Small intestine (tissue), 7 donors: ENCODE measurements around the gene PIK3CG. TPM values are rescaled to one million over a fixed set of nuclear protein-coding genes. Genes with fewer than 3 reads are reported as not detected.
"Not testable (repeated sequence)": the region's sequence is repeated elsewhere in the genome, so short reads cannot be mapped to it uniquely, and the experiment has no call there.

Experiments
- DNase-seq, 2 donors: peaks; one replicate each; pipeline versions ENCODE4 v3.0.0 to v3.0.0-alpha.2; 2013
- FAIRE-seq: peaks from 2 replicates; lab custom pipeline; 2012; peaks lifted over from hg19 to GRCh38; lab: Jason Lieb, UNC
- H3K27ac ChIP-seq, 3 donors: one replicate each; pipeline ENCODE4 v1.5.1; 2013; ENCODE audit warnings: low read length in 2 of 3, mild to moderate bottlenecking in 2 of 3, control low read depth in 1 of 3, inconsistent platforms in 1 of 3, low read depth in 1 of 3, moderate library complexity in 1 of 3
- H3K27me3 ChIP-seq, 3 donors: one replicate each; pipeline ENCODE4 v1.6.1; 2013; ENCODE audit warnings: low read length in 3 of 3, inconsistent platforms in 1 of 3; ENCODE audit not compliant: control insufficient read depth in 3 of 3, insufficient read depth in 3 of 3
- H3K36me3 ChIP-seq, 3 donors: one replicate each; pipeline ENCODE4 v1.6.1; 2013; ENCODE audit warnings: low read length in 3 of 3, inconsistent platforms in 1 of 3, low read depth in 1 of 3, mild to moderate bottlenecking in 1 of 3, moderate library complexity in 1 of 3; ENCODE audit not compliant: control insufficient read depth in 3 of 3, insufficient read depth in 2 of 3
- H3K4me1 ChIP-seq, 3 donors: one replicate each; pipeline ENCODE4 v1.6.1; 2013; ENCODE audit warnings: low read length in 2 of 3, inconsistent platforms in 1 of 3, low read depth in 1 of 3, mild to moderate bottlenecking in 1 of 3, moderate library complexity in 1 of 3; ENCODE audit not compliant: control insufficient read depth in 3 of 3, insufficient read depth in 2 of 3
- H3K4me3 ChIP-seq, 3 donors: one replicate each; pipeline ENCODE4 v1.5.1; 2013; ENCODE audit warnings: low read length in 3 of 3, control low read depth in 1 of 3, inconsistent platforms in 1 of 3, low read depth in 1 of 3, mild to moderate bottlenecking in 1 of 3, moderate library complexity in 1 of 3
- H3K9me3 ChIP-seq, 2 donors: one replicate each; pipeline ENCODE4 v1.6.1; 2013; ENCODE audit warnings: low read depth in 1 of 2, low read length in 1 of 2; ENCODE audit not compliant: control insufficient read depth in 2 of 2, insufficient read depth in 1 of 2
- WGBS, 3 donors: extraction: QIAGEN DNeasy Blood & Tissue Kit; methylation state at CpG; one replicate each; pipeline ENCODE4 v1.1.7; 2013; 5-methylcytosine and 5-hydroxymethylcytosine counted together
- polyA plus RNA-seq, 4 donors: library from polyadenylated mRNA; stranded (reverse) in 3 of 4; unstranded in 1 of 4; fragments of 200-250 nt in 3 of 4; fragments of 120-200 nt in 1 of 4; gene quantifications; one replicate each; pipeline versions ENCODE4 v1.2.1 to v1.2.3, GENCODE V29; 2013
- donor health status: healthy with polysubstance abuse.
- donor health status: control.
- donor health status: control.
- donor health status: Bipolar disorder and iron deficiency.
- donor health status: healthy.

PIK3CG gene
- polyA plus RNA-seq, 4 donors, result 1.1 to 2.3 (median 1.1) TPM

- no peak for DNase-seq
- FAIRE-seq, result no peak
- H3K4me1 ChIP-seq, result no peaks in the 10 kb centered on the region
- H3K4me3 ChIP-seq, result no peak overlapping the region
- WGBS, 3 donors, result 63 to 92% (median 64%) methylated on average over 1 of the region's 1 CpG
- no peaks in the 10 kb centered on the region for H3K36me3 ChIP-seq
- no peaks in the 10 kb centered on the region for H3K27me3 ChIP-seq
- no peaks in the 10 kb centered on the region for H3K9me3 ChIP-seq
- H3K27ac ChIP-seq, result no peak overlapping the region
These were observed 16.1 kb upstream of the PIK3CG start for GRCh38 chr7:106848851-106849442.

- FAIRE-seq, H3K9me3 ChIP-seq, H3K27me3 ChIP-seq, H3K4me1 ChIP-seq, DNase-seq, H3K27ac ChIP-seq, H3K36me3 ChIP-seq, H3K4me3 ChIP-seq: not testable (repeated sequence)
- WGBS, 3 donors, result 89 to 94% (median 92%) methylated on average over 7 of the region's 7 CpGs
These were observed 13.4 kb upstream of the PIK3CG start for GRCh38 chr7:106851632-106852031.

GRCh38 chr7:106853250-106853908, 11.7 kb upstream of the PIK3CG start:
- WGBS, 3 donors, result 73 to 81% (median 75%) methylated on average over 9 of the region's 9 CpGs

DNA sequence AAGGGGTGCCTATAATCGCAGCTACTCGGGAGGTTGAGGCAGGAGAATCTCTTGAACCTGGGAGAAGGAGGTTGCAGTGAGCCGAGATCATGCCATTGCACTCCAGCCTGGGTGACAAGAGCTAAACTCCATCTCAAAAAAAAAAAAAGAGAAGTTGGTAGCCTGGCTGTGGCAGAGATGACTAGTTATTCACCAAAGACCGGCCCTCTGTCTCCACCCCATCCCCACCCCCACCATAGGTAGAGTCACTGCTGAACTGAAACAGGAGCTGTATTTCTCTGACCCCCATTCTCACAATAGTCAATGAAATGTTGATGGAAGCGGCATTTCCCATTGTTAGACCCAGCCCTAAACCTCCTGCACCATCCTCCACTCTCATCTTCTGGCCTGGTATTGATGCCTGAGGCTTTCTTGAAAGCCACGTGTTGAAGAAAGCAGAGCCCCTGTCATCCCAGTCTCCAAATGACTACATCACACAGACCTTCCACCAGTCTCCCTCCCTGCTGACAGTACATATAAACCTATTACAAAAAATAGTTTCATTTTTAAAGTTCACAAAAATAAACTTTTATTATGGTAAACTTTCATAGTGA, 9.4 kb upstream of the PIK3CG start:
- H3K4me3 ChIP-seq, result no peak overlapping the region
- H3K4me1 ChIP-seq, result peaks cover 0 to 8% (median 0%) of the 10 kb centered on the region in 3 donors
- FAIRE-seq (no peak), DNase-seq (no peak)
- H3K36me3 ChIP-seq, result no peaks in the 10 kb centered on the region
- peaks cover 0 to 10% of the 10 kb centered on the region in 2 donors for H3K9me3 ChIP-seq
- no peaks in the 10 kb centered on the region for H3K27me3 ChIP-seq
- 79 to 95% (median 83%) methylated on average over 6 of the region's 6 CpGs for WGBS, 3 donors
- H3K27ac ChIP-seq, result no peak overlapping the region

More at GRCh38 chr7:106853250-106853908, 11.7 kb upstream of the PIK3CG start:
- no peak overlapping the region for H3K4me3 ChIP-seq
- no peaks in the 10 kb centered on the region for H3K4me1 ChIP-seq
- H3K9me3 ChIP-seq, result peaks cover 0 to 3% of the 10 kb centered on the region in 2 donors
- FAIRE-seq (no peak), DNase-seq (no peak)
- H3K36me3 ChIP-seq, result no peaks in the 10 kb centered on the region
- H3K27ac ChIP-seq, result no peak overlapping the region
- no peaks in the 10 kb centered on the region for H3K27me3 ChIP-seq

- DNase-seq (peak; percentile 69 to 71), FAIRE-seq (no peak)
- 55 to 70% (median 66%) methylated on average over 10 of the region's 10 CpGs for WGBS, 3 donors
- Histone ChIP-seq H3K9me3 (peaks cover 0 to 10% of the 10 kb centered on the region in 2 donors), H3K27me3 (no peaks in the 10 kb centered on the region), H3K4me3 (no peak overlapping the region), H3K4me1 (peaks cover 0 to 8% (median 4%) of the 10 kb centered on the region in 3 donors), H3K36me3 (no peaks in the 10 kb centered on the region), H3K27ac (no peak overlapping the region)
These were observed 6.2 kb upstream of the PIK3CG start for GRCh38 chr7:106858618-106859532.

DNA sequence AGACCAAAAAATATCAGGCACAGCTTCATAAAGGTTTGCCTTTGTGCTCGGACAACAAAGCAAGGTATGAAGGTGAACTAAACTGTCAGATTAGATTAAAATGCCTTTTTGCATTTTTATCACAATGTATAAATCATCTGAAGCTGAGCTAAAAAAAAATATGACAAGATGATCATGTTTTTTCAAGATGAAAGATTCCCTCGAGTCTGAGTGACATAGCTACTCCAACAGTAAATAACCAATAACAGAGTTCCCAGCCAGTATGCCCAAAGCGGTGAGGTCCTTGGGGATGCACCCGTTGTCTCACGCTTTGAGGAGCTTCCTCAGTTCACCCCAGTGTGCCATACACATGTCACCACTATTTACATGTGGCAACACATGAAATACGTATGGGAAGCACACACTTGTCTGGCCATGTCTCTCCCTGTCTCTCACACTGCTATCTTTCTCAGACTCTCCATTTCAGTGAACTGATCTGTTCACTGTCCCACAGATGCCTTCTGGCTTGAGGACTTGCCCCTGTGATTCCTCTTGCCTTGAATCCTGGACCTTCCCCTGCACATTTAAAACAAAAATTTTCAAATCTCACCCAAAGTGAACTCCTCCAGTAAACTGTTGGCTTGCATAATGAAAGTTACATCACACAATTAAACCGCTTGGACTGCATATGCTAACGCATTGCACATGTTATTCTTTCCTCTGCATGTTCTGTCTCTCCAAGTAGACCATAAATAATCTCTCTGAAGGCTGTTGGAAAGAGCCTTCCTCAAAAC, 2.6 kb upstream of the PIK3CG start:
- Histone ChIP-seq H3K27ac (no peak overlapping the region), H3K27me3 (no peaks in the 10 kb centered on the region), H3K4me3 (no peak overlapping the region), H3K4me1 (peaks cover 0 to 8% (median 7%) of the 10 kb centered on the region in 3 donors), H3K9me3 (peaks cover 0 to 10% of the 10 kb centered on the region in 2 donors), H3K36me3 (no peaks in the 10 kb centered on the region)
- 76 to 79% (median 77%) methylated on average over 8 of the region's 8 CpGs for WGBS, 3 donors
- FAIRE-seq (no peak), DNase-seq (no peak)

GRCh38 chr7:106863274-106863997, 1.6 kb upstream of the PIK3CG start:
- DNase-seq, result no peak
- whole genome bisulfite sequencing, 3 donors, result 51 to 74% (median 68%) methylated on average over 3 of the region's 3 CpGs
- Histone ChIP-seq H3K9me3 (peaks cover 0 to 6% of the 10 kb centered on the region in 2 donors), H3K36me3 (peaks cover 0 to 3% (median 2%) of the 10 kb centered on the region in 3 donors), H3K27me3 (no peaks in the 10 kb centered on the region), H3K4me3 (no peak overlapping the region), H3K27ac (peak overlapping the region in 1 of 3 donors; percentile 60), H3K4me1 (peaks cover 0 to 8% (median 7%) of the 10 kb centered on the region in 3 donors)
- FAIRE-seq, result no peak
